Measurements from ENCODE around the gene MINK1.

DNA sequence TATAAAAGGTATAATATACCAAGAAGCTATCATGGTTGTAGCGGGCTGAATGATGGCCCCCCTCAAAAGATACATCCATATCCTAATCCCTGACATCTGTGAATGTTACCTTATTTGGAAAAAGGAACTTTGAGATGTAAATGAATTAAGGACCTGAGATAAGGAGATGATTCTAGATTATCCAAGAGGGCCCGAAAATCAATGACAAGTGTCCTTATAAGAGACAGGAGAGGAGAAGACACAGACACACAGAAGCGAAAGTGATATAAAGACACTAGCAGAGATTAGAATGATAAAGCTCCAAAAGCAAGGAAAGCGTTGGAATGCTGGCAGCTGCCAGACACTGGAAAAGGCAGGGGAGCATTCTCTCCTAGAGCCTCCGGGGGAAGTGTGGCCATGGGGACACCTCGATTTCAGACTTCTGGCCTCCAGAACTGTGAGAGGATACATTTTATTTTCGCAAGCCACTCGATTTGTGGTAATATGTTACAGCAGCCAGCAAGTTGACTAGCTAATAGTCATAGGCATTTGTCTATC, 86.4 kb downstream of the MINK1 start:
- no peak for TF ChIP-seq SREBF2 (IDR thresholded peaks at IDR 0.05)
- TF ChIP-seq POLR2A (IDR thresholded peaks at IDR 0.05; ENCODE audit: low read length), result no peak
- no peak for TF ChIP-seq MAZ (IDR thresholded peaks at IDR 0.05; ENCODE audit: borderline replicate concordance, low read depth, low read length)
- TF ChIP-seq ESRRA (IDR thresholded peaks at IDR 0.05; ENCODE audit: borderline replicate concordance, low read length), result no peak
- TF ChIP-seq, protein P1, sequence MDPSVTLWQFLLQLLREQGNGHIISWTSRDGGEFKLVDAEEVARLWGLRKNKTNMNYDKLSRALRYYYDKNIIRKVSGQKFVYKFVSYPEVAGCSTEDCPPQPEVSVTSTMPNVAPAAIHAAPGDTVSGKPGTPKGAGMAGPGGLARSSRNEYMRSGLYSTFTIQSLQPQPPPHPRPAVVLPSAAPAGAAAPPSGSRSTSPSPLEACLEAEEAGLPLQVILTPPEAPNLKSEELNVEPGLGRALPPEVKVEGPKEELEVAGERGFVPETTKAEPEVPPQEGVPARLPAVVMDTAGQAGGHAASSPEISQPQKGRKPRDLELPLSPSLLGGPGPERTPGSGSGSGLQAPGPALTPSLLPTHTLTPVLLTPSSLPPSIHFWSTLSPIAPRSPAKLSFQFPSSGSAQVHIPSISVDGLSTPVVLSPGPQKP (IDR thresholded peaks at IDR 0.05; ENCODE audit: low read depth, low read length), result no peak
- no peak for TF ChIP-seq TP53 (CRISPR knock-in tag; IDR thresholded peaks at IDR 0.05)
- TF ChIP-seq, protein P2, sequence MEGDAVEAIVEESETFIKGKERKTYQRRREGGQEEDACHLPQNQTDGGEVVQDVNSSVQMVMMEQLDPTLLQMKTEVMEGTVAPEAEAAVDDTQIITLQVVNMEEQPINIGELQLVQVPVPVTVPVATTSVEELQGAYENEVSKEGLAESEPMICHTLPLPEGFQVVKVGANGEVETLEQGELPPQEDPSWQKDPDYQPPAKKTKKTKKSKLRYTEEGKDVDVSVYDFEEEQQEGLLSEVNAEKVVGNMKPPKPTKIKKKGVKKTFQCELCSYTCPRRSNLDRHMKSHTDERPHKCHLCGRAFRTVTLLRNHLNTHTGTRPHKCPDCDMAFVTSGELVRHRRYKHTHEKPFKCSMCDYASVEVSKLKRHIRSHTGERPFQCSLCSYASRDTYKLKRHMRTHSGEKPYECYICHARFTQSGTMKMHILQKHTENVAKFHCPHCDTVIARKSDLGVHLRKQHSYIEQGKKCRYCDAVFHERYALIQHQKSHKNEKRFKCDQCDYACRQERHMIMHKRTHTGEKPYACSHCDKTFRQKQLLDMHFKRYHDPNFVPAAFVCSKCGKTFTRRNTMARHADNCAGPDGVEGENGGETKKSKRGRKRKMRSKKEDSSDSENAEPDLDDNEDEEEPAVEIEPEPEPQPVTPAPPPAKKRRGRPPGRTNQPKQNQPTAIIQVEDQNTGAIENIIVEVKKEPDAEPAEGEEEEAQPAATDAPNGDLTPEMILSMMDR (IDR thresholded peaks at IDR 0.05), result no peak
- no peak for TF ChIP-seq CHD2 (IDR thresholded peaks at IDR 0.05; ENCODE audit: low read length, partially characterized antibody)
- TF ChIP-seq CEBPB (IDR thresholded peaks at IDR 0.05), result no peak

Data from A549 (cell line).